ENCODE data around the gene MBD5.

DNA sequence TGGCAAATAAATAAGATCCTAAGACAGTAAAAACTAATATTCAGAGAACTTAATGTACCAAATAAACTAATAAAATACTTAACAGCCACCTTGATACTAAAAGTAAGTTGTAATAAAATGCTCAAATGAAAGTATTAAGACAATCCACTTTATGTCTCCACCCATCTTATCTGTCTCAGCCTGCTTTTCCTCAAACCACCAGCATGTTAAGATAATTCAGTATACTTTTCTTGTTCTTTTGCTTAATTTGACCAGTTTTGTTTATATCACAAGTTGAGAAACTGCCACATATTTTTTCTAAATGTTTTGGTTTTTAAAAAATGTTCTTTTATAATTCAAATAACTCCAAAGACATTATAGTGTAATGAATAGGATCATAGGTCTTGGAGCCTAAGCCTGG, 142.0 kb downstream of the MBD5 start:
- no peak for TF ChIP-seq YY1 (IDR thresholded peaks at IDR 0.05; ENCODE audit: insufficient read depth, insufficient read length)
- no peak for TF ChIP-seq SUZ12 (IDR thresholded peaks at IDR 0.05; ENCODE audit: extremely low read depth, insufficient read depth, insufficient read length)

Data from NT2/D1 (cell line).